Jurkat, Clone E6-1 (cell line): ENCODE results near the gene THADA.

ENCODE experiments used
- DNase-seq: peaks from one replicate; pipeline ENCODE4 v3.0.0-alpha.2; 2011; ENCODE audit warnings: low read depth, low spot score
- H3K4me3 ChIP-seq: 2 replicates; pipeline ENCODE4 v1.5.1; 2011; ENCODE audit warnings: mild to moderate bottlenecking, low read length, control low read depth, moderate library complexity

The THADA gene

DNA sequence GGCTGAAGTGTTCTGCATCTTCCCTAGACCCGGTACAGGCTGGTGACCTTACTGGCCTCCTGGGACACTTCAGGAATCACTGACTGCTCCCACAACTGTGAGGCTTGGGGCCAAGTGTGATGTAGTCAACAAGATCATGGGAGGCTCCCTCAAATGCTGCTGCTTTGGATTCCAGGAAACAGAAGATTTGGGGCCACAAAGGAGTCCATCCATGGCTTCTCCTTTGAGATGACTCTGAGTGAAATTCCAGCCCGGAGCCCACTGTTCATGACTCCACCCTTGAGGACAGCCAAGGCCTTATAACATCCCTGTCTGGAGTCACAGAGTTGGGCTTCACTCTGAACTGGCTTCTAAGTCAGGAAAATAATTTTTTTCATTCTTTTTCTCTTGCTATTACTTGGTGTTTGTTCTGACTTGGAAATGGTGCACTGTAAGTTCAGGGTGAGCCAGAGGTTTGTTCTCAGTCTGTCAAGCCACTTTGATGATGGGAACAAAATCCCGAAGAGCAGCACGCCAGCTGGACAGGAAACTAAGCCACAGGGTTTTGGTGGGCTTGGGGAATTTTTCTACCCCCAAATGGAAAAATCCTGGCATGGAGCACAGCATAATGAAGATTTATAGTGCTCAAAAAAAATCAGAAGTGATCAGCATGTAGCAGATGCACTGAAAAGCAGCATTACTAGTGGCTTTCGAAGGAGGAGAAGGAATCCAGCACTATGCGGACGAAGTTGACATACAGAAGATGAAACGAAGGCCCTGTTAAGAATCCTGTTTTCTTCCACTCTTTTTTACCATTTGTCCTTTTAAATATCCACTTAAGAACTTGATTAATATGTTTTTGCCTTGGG, 271.4 kb downstream of the THADA start:
- no peak for DNase-seq
- no peak overlapping the region for H3K4me3 ChIP-seq

DNA sequence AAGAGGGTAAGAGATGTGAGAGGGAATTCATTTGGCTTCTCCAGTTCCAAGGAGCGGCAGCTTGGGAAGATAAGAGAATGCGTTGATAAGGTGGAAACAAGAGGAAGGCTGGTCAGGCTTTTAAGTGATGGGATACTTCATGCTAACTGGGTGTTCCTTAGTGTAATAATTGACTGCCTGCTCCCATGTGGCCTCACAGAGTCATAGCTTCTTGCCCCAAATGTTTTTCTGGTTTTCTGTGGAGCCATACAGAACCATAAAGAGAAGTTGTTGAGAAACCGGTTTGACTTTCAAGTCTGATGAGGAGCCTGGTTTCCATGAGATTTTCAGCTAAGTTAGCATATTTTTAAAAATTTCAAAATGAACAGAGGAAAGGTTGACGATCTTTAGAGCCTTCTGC, 272.0 kb downstream of the THADA start:
- H3K4me3 ChIP-seq, result no peak overlapping the region
- no peak for DNase-seq

DNA sequence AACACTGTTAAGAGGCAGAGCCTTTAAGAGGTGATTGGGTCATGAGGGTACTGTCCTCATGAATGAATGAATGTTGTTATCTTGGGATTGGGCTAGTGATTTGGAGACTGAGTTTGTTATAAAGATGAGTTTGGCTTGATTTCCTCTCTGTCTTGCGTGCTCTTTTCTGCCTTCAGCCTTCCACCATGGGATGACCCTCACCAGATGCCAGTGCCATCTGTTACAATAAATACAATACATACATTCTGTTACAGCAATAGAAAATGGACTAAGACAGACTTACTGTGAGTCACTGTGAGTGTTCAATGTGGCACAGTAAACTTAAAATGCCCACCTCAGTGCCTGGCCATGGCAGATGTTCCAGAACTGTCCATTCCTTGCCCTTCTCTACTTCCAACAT, 274.4 kb downstream of the THADA start:
- no peak for DNase-seq
- no peak overlapping the region for H3K4me3 ChIP-seq

DNA sequence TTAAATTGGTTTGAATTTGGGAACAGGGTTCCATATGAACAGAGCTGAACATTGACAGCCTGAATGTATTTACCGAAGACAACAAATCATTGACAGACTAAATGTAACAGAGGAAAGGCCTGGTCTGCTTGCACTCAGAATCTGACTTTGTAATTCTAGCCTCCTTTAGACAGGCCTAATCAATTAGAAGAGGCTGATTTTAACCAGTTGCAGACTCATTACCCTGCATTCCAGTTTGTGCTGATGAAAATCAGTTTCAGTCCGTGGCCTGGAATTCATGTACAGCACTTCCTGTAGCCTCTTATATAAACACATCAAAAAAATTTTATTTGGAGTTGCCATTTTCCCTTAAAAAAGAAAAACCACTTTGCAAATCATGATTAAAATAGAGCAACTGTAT, 276.3 kb downstream of the THADA start:
- DNase-seq, result no peak
- H3K4me3 ChIP-seq, result no peak overlapping the region

DNA sequence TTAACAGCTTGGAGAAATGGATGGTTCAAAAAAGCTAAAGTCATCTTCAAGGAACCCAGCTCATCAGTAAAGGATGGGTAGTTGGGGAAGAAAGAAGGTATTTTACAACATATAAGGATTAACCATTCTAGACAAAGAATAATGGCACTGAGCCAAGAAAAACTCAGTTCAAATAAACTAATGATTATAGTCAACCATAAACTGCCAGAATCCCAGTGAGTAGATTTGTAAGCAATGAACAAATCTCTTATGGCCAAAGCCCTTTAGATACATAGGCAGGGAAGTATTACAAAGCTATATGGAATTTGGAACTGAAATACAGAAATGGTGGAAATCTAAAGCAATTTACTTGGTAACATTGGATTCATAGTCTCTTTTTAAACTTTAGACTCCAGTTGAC, 277.0 kb downstream of the THADA start:
- no peak overlapping the region for H3K4me3 ChIP-seq
- DNase-seq, result no peak

DNA sequence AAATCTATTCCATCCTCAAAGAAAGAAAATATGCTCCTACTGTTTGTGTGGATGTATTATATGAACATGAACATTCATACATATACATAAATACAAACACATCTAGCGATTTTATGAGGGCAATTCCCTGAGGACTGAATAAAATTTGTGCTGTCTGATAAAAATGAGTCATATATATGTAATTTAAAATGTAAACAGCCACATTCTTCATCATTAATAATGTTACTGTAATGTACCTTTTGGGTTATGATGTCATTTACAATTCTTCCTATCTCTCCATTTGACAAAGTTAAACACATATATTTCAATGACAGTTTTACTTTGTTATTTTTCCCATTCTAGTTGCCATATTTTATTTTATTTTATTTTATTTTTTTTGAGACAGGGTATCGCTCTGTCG, 278.2 kb downstream of the THADA start:
- H3K4me3 ChIP-seq, result no peak overlapping the region
- DNase-seq, result no peak

DNA sequence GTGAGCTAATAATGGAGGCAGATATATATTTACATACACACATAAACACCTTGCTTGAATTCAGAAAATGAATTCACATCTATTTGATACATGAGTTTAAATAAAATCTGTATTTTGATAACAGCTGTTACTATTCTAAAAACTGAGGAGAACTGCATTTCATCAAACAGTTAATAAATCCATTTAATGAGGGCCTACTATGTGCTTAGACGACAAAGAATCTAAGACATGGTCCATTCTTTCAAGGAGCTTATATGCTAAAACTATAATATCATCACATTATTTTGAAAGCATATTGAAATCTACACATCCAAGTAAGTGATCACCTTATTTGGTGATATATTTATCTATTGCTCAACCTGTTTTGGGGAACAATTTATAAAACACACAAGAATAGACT, 278.6 kb downstream of the THADA start:
- H3K4me3 ChIP-seq, result no peak overlapping the region
- DNase-seq, result no peak

DNA sequence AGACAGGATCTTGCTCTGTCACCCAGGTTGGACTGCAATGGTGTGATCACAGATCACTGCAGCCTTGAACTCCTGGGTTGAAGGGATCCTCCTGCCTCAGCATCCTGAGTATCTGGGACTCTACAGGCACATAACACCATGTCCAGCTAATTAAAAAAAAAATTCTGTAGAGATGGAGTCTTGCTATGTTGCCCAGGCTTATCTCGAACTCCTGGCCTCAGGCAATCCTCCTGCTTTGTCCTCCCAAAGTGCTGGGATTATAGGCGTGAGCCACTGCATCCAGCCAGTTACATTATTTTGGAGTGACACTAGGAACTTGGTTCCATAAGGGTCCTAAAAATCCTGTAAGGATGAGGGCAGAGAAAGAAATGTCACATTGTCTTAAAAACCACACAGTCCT, 280.4 kb downstream of the THADA start:
- no peak for DNase-seq

DNA sequence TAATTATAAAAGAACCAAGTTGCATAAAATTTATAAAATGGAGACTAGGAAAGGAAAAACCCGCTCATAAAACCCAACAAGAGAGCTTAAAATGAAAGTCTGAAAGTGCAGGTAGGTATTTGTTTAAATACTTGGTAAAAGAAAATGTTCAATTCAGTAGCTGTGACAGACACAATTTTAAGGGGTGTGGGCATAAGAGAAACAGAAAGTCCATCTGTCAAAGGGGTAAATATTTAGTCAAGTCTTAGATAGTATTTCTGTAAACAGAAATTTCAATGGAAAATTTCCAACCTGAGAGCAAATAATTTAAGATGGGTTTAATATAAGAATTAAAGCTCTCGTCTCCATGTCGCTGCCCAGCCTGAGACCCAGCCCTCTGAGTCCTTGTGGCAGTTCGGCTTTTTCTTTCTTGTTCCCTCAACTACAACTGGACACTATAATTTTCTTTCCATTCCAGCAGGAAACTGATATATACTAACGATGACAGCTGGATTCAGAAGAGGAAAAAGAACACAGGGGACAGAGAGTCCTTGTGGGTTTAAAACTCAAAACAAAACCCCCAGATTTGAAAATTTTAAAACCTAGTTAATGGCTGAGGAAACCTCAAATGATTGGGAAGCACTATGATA, 281.4 kb downstream of the THADA start:
- DNase-seq, result no peak
- H3K4me3 ChIP-seq, result no peak overlapping the region

More for the DNA sequence above, 280.4 kb downstream of the THADA start:
- no peak overlapping the region for H3K4me3 ChIP-seq

DNA sequence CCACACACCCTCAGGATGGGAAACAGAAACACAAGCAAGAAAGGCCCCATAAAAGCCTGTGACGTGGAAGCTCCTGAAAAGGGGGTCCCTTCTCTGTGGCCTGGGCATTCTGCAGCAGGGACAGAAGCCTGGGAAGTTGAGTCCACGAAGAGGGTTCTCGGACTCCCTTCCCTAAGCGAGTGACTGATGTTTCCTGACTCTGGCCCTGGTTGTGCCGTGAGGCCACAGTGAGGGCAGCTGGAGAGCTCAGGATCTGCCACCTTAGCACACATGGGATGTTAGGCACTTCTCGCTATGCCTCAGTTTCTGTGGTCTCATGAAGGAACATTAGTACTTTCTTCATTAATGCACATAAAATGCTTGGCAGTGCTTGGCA, 282.2 kb downstream of the THADA start:
- DNase-seq, result no peak
- H3K4me3 ChIP-seq, result no peak overlapping the region

DNA sequence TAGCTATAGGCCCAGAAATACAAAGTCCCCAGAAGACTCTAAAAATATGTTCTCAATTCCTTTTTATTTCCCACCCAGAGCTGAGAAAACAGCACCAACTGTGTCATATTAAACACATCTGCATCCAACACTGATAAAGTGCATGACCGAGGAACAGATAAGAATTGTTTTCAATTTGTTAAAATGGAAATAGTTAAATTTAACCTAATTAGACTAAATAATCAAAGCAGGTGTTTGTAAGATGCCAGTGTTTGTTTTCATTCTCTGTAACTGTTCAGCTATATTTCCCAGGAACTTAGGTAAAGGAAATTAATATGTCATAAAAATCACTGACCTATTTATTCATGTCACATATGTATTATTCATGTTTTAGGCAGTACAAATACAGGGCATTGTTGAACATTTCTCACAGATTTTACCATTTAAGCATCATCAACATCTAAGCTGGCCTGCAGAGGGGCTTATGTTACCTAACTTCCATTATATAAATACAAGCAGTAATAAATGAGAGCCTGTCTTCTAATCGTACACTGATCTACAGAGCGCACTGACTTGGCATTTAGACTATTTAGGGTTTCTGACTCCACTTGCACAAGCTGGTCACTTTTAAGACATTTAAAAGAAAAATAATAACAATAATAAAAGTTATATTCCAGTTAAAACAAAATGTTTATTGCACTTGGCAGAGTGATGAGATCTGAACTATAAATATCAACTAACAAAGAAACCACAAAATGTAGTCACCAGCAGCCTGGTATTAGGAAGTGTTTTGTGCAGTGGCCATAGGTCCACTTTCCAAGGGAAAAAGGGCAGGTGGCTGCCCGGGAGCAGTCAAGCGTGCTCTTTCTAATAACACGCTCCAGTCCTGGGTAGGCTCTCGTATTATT, 282.8 kb downstream of the THADA start:
- no peak overlapping the region for H3K4me3 ChIP-seq
- no peak for DNase-seq

DNA sequence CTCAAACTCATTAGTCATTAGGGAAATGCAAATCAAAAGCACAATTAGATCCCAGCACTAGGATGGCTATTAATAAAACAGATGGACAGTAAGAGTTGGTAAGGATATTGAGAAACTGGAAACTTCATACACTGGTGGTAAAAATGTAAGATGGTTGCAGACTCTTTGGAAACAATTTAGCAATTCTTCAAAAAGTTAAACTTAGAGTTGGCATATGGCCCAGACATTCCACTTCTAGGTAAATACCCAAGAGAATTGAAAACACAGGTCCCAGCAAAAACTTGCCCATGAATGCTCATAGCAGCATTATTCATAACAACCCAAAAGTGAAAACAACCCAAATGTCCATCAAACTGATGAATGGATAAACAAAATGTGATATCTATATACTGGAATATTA, 284.6 kb downstream of the THADA start:
- H3K4me3 ChIP-seq, result no peak overlapping the region
- DNase-seq, result no peak

DNA sequence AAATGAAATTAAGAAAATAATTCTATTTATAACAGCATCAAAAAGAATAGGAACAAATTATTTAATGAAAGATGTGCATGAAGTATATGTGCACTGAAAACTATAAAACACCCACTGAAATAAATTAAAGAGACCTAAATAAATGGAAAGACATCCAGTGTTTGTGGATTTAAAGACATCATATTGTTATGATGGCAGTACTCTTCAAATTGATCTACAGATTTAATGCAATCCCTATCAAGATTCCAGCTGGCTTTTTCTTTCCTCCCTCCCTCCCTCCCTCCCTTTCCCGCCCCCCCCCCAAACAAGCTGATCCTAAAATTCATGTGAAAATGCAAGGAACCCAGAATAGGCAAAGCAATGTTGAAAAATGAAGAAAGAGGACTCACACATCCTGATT, 285.9 kb downstream of the THADA start:
- no peak overlapping the region for H3K4me3 ChIP-seq

DNA sequence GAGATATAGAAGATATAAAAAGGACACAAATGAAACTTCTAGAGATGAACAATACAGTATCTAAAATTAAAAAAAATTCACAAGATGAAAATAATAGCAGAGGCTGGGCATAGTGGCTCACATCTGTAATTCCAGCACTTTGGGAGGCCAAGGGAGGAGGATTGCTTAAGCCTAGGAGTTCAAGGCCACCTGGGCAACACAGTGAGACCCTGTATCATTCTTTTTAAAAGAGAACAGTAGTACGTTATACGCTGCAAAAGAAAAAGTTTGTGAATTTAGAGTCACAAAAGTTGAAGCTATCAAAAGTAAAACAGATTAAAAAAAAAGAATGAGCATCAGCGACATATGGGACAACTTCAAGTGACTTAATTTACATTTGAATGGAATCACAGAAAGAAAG, 287.9 kb downstream of the THADA start:
- H3K4me3 ChIP-seq, result no peak overlapping the region
- DNase-seq, result no peak

More for the DNA sequence above, 285.9 kb downstream of the THADA start:
- DNase-seq, result no peak

DNA sequence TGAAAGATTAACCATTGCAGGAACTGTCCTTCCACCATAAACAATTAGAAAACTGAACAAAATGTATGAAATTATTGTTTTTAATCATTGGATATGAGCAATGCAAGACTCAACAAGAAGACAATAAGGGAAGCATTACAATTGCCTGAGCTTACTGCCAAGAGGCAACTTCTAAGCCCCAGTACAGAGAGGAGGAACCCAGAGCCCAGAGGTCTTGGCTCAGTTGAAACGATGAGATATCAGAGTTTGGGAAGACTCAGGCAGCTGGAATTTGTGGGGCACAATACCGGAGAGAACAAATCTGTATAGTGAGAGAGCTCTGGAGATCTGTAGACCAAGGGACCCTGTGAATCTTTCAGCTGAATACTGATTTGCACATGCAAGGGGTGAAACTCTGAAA, 288.8 kb downstream of the THADA start:
- H3K4me3 ChIP-seq, result no peak overlapping the region
- DNase-seq, result no peak

DNA sequence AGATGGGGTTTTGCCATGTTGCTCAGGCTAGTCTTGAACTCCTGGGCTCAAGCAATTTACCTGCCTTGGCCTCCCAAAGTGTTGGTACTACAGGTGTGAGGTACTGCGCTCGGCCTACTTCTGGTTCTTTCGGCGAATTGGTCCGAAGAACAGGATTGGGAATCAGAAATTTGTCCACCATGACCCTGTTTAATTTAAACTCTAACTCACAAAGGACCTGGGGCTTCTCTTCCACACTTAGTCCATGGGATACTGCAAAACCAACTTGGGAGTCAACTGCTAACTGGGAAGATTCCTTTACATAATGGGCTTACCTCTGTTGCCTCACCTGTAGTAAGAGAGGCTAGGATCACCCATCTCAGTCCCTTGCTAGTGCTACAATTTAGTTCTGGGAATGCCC, 289.6 kb downstream of the THADA start:
- no peak for DNase-seq
- H3K4me3 ChIP-seq, result no peak overlapping the region

DNA sequence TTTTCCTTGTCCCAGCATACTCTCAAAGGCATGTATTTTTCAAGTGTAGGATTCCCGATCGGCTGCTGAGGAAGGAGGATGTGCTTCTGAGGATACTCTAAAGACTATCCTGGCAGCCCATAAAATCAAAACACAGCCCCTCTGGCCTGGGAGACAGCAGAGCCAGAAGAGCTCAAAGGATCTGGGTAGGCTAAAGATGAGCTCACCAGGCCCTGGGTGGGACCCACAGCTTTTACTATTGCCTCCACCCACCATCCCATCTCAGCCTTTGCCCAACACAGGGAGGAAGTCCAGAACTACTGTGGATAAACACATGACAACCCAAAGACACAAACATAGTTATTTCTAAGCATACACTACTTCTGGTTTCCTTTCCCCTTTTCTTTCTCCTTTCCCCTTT, 290.3 kb downstream of the THADA start:
- no peak overlapping the region for H3K4me3 ChIP-seq
- DNase-seq, result no peak

DNA sequence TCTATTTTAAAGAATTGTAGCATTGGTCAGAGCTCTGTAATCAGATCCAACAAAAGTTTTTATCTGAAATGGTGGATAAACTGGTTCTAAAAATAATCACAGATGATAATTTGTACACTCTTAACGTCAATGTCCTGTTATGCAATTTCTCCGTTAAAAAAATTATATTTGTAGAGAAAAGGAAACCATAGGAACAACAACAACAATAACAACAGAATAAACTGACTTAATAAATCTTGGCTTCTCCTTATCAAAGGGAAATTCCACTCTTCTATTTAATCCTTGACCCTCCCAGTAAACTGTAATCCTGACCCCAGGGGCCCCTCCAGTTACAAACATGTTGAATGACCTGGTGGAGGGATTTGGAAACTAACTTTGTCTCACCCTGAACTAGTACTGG, 290.8 kb downstream of the THADA start:
- DNase-seq, result no peak
- no peak overlapping the region for H3K4me3 ChIP-seq

DNA sequence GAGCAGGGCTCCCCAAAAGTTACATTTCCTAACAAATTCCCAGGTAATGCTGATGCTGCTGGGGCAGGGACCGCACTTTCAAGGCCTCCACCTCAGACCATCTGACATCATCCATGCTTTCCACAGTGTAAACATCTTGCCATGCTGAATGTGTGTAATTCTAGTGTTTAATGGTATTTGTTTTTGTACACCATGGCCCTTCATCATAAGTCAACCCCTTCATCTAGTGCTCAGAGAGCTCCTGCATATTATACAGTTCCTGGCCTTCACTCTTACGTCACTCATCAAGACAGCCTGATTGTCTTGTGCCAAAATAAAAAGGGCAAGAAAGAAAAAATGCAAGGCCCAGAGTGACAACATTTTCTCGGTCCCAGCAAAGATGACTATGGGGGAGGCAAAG, 291.9 kb downstream of the THADA start:
- no peak for DNase-seq
- H3K4me3 ChIP-seq, result no peak overlapping the region

DNA sequence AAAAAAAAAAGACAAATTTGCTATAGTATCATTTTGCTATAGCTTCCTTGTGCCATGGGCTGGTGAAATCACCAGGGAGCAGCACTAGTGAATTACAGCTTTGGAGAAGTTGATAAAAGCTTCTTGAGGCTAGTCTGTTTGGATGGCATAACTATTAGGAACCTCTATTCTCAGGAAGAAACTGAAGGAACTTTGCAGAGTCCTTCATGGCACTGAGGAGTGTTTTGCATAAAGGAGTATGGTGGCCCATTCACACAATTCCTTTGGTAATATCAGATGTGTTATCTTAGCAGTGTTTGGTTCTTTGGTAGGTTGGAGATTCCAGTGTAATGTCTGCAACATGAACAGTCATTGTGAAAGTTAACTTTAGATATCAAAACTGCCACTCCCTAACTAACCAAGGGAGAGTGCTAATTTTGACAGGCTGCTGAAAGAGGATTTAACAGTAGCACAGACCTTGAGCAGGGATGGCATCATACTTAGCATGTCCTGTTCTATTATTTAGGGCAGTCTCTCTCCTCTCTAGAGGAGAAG, 292.8 kb downstream of the THADA start:
- DNase-seq, result no peak

More for the DNA sequence above, 292.8 kb downstream of the THADA start:
- H3K4me3 ChIP-seq, result no peak overlapping the region
